Measurements from ENCODE around the gene LRMDA.

DNA sequence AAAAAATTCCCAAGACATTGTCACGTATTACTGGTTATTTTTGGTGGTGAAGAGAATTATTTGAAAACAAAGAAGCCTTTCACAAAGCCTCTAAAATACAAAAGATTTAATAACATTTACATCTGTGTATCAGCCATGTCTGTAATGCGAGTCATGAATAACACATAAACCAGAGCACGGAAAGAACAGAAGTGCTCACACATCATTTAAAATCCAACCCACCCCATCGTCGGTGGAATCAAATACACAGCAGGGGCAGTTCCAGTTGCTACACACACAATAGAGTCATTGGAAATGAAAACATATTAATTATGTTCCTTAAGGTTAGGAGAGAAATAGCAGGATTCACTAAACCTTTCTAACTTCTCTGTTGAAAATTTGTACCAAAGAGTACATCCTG lies 1108.9 kb downstream of the LRMDA start:
- TF ChIP-seq, protein P1, sequence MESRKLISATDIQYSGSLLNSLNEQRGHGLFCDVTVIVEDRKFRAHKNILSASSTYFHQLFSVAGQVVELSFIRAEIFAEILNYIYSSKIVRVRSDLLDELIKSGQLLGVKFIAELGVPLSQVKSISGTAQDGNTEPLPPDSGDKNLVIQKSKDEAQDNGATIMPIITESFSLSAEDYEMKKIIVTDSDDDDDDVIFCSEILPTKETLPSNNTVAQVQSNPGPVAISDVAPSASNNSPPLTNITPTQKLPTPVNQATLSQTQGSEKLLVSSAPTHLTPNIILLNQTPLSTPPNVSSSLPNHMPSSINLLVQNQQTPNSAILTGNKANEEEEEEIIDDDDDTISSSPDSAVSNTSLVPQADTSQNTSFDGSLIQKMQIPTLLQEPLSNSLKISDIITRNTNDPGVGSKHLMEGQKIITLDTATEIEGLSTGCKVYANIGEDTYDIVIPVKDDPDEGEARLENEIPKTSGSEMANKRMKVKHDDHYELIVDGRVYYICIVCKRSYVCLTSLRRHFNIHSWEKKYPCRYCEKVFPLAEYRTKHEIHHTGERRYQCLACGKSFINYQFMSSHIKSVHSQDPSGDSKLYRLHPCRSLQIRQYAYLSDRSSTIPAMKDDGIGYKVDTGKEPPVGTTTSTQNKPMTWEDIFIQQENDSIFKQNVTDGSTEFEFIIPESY (IDR thresholded peaks at IDR 0.05; ENCODE audit: extremely low read depth, insufficient replicate concordance, low read length): no peak
- TF ChIP-seq, protein P2, sequence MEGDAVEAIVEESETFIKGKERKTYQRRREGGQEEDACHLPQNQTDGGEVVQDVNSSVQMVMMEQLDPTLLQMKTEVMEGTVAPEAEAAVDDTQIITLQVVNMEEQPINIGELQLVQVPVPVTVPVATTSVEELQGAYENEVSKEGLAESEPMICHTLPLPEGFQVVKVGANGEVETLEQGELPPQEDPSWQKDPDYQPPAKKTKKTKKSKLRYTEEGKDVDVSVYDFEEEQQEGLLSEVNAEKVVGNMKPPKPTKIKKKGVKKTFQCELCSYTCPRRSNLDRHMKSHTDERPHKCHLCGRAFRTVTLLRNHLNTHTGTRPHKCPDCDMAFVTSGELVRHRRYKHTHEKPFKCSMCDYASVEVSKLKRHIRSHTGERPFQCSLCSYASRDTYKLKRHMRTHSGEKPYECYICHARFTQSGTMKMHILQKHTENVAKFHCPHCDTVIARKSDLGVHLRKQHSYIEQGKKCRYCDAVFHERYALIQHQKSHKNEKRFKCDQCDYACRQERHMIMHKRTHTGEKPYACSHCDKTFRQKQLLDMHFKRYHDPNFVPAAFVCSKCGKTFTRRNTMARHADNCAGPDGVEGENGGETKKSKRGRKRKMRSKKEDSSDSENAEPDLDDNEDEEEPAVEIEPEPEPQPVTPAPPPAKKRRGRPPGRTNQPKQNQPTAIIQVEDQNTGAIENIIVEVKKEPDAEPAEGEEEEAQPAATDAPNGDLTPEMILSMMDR (IDR thresholded peaks at IDR 0.05 in 2 of 3, conservative IDR thresholded peaks at IDR 0.05 in 1 of 3; ENCODE audit: borderline replicate concordance in 1 of 3, insufficient read depth in 1 of 3, low read depth in 2 of 3, low read length in 2 of 3): no peak
- TF ChIP-seq ZFX (IDR thresholded peaks at IDR 0.05): no peak
- no peak for TF ChIP-seq JUND (IDR thresholded peaks at IDR 0.05)
- TF ChIP-seq, protein P3, sequence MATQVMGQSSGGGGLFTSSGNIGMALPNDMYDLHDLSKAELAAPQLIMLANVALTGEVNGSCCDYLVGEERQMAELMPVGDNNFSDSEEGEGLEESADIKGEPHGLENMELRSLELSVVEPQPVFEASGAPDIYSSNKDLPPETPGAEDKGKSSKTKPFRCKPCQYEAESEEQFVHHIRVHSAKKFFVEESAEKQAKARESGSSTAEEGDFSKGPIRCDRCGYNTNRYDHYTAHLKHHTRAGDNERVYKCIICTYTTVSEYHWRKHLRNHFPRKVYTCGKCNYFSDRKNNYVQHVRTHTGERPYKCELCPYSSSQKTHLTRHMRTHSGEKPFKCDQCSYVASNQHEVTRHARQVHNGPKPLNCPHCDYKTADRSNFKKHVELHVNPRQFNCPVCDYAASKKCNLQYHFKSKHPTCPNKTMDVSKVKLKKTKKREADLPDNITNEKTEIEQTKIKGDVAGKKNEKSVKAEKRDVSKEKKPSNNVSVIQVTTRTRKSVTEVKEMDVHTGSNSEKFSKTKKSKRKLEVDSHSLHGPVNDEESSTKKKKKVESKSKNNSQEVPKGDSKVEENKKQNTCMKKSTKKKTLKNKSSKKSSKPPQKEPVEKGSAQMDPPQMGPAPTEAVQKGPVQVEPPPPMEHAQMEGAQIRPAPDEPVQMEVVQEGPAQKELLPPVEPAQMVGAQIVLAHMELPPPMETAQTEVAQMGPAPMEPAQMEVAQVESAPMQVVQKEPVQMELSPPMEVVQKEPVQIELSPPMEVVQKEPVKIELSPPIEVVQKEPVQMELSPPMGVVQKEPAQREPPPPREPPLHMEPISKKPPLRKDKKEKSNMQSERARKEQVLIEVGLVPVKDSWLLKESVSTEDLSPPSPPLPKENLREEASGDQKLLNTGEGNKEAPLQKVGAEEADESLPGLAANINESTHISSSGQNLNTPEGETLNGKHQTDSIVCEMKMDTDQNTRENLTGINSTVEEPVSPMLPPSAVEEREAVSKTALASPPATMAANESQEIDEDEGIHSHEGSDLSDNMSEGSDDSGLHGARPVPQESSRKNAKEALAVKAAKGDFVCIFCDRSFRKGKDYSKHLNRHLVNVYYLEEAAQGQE (IDR thresholded peaks at IDR 0.05; ENCODE audit: low read depth): no peak
- no peak for TF ChIP-seq CEBPB (IDR thresholded peaks at IDR 0.05; ENCODE audit: low read depth)

All from HCT116 (cell line).